ENCODE results near the gene DTYMK. TPM values are rescaled to one million over a fixed set of nuclear protein-coding genes. Genes with fewer than 3 reads are reported as not detected.

DTYMK gene
- total and polyA plus RNA-seq, 2 of the 8 experiments (the other 6 are each of a cell fraction or from before 2014, with no cell fraction given) = 58.3 to 69.9 TPM

DNA sequence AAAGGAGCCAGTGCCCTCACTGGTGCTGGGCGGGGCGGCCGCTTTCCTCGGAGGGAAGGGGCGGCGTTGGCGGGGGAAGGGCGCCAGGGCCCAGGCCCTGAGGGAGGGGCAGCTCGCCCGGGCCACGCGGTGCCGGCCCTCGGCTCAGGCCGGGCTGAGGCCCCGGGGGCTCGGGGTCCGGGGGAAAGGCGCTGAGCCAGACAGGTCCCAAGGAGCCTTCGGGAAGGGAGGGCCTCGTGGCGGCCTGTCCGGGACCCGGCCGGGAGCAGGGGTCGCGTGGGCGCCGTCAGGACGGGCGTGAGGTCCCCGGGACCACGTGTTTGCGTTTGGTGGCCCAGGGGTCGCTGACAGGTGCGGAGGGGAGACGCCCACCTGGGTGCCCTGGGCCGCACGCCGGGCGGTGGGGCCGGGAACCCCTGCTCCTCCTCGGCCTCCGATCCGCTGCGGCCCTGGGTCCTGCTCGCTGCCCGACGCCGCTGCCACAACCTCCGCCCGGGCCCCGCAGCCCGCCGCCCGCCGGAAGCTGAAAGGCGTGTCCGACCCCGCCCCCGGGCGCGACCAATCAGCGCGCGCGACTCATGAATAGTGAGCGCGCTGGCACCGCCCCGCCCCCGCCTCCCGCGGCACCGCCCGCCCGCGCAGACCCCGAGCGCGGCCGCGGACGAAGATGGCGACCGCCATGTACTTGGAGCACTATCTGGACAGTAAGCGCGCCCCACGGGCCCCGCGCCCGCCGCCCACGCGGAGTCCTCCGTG is 15.0 kb upstream of the DTYMK start, which contains the start of gene ING5 (continued):
- TF ChIP-seq SAP30 (IDR thresholded peaks at IDR 0.05; ENCODE audit: insufficient read depth, insufficient replicate concordance, low read length) (no peak), TCF12 (IDR thresholded peaks at IDR 0.05; ENCODE audit: low read depth, low read length) (no peak), ASH2L (IDR thresholded peaks at IDR 0.05; ENCODE audit: low read length) (no peak), POLR2A (IDR thresholded peaks at IDR 0.05; ENCODE audit: control extremely low read depth in 1 of 2, low read depth in 2 of 2, low read length in 2 of 2) (peak; percentile 92 to 97), SP2 (IDR thresholded peaks at IDR 0.05; ENCODE audit: low read length) (no peak), JUN (IDR thresholded peaks at IDR 0.05; ENCODE audit: low read depth, low read length) (no peak), RBBP5 (IDR thresholded peaks at IDR 0.05; ENCODE audit: borderline replicate concordance, low read depth, low read length) (peak; percentile 68; the same call in 1 of the 2 replicates), TBP (IDR thresholded peaks at IDR 0.05; ENCODE audit: low read depth, low read length) (peak; percentile 64; the same call in 1 of the 2 replicates), CBX5 (IDR thresholded peaks at IDR 0.05; ENCODE audit: low read depth, low read length) (no peak), SIRT6 (IDR thresholded peaks at IDR 0.05; ENCODE audit: low read length) (no peak), RFX5 (IDR thresholded peaks at IDR 0.05; ENCODE audit: borderline replicate concordance, low read depth, low read length) (no peak), ZNF274 (IDR thresholded peaks at IDR 0.05; ENCODE audit: borderline replicate concordance, extremely low read depth, low read length) (no peak), RXRA (IDR thresholded peaks at IDR 0.05; ENCODE audit: insufficient read depth, low read depth, low read length) (no peak), BCL11A (IDR thresholded peaks at IDR 0.05; ENCODE audit: low read depth in 2 of 2, low read length in 2 of 2) (no peak), TEAD4 (IDR thresholded peaks at IDR 0.05; ENCODE audit: low read depth, low read length) (no peak), SP1 (IDR thresholded peaks at IDR 0.05; ENCODE audit: low read depth, low read length) (peak; percentile 54; the same call in 1 of the 2 replicates), NANOG (IDR thresholded peaks at IDR 0.05; ENCODE audit: insufficient read depth, low read depth, low read length, poor library complexity, severe bottlenecking) (peak; percentile 62), CHD2 (IDR thresholded peaks at IDR 0.05; ENCODE audit: low read length) (no peak), HDAC2 (IDR thresholded peaks at IDR 0.05; ENCODE audit: borderline replicate concordance in 1 of 2, low read depth in 2 of 2, low read length in 2 of 2) (peak in 1 of 2 experiments; percentile 33; a peak in 1 of 4 replicates), SP4 (IDR thresholded peaks at IDR 0.05; ENCODE audit: low read length) (no peak), RAD21 (IDR thresholded peaks at IDR 0.05 in 1 of 2, conservative IDR thresholded peaks at IDR 0.05 in 1 of 2; ENCODE audit: low read depth in 2 of 2, low read length in 2 of 2) (peak in 1 of 2 experiments; percentile 14; a peak in 1 of 4 replicates)
- TF ChIP-seq, protein P1, sequence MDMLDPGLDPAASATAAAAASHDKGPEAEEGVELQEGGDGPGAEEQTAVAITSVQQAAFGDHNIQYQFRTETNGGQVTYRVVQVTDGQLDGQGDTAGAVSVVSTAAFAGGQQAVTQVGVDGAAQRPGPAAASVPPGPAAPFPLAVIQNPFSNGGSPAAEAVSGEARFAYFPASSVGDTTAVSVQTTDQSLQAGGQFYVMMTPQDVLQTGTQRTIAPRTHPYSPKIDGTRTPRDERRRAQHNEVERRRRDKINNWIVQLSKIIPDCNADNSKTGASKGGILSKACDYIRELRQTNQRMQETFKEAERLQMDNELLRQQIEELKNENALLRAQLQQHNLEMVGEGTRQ (IDR thresholded peaks at IDR 0.05; ENCODE audit: low read length) = no peak
